Suprapubic skin (tissue), 4 donors: ENCODE measurements around the gene C1QTNF8. TPM values are rescaled to one million over a fixed set of nuclear protein-coding genes. Genes with fewer than 3 reads are reported as not detected.

ENCODE experiments used
- DNase-seq, 2 donors: peaks; one replicate each; pipeline ENCODE4 v3.0.0-alpha.2; 2019; ENCODE audit warnings: low spot score in 2 of 2
- H3K27ac ChIP-seq: fragments of 200-600 bp; sonication (generic); one replicate; pipeline ENCODE4 v1.5.1; 2019
- H3K27me3 ChIP-seq: fragments of 200-600 bp; sonication (generic); one replicate; pipeline ENCODE4 v1.5.1; 2019
- H3K36me3 ChIP-seq: fragments of 200-600 bp; sonication (generic); one replicate; pipeline ENCODE4 v1.5.1; 2019
- H3K4me1 ChIP-seq: fragments of 200-600 bp; sonication (generic); one replicate; pipeline ENCODE4 v1.5.1; 2019
- H3K4me3 ChIP-seq: fragments of 200-600 bp; sonication (generic); one replicate; pipeline ENCODE4 v1.5.1; 2019; ENCODE audit warnings: mild to moderate bottlenecking
- H3K9me3 ChIP-seq: fragments of 200-600 bp; sonication (generic); one replicate; pipeline ENCODE4 v1.5.1; 2019
- CTCF ChIP-seq, 2 donors: fragments of 200-600 bp in 1 of 2; fragments of 450-650 bp in 1 of 2; sonication (generic) in 1 of 2; IDR thresholded peaks; one replicate each; pipeline ENCODE4 v1.5.1; 2016 to 2019; ENCODE audit warnings: antibody characterized with exemption in 2 of 2, mild to moderate bottlenecking in 1 of 2, moderate library complexity in 1 of 2
- EP300 ChIP-seq: sonication (generic); formaldehyde crosslinking; IDR thresholded peaks from one replicate; pipeline ENCODE4 v1.6.1; 2017; ENCODE audit warnings: antibody characterized with exemption
- POLR2A ChIP-seq, 2 donors: fragments of 450-650 bp; IDR thresholded peaks; one replicate each; pipeline ENCODE4 v1.6.1; 2017; ENCODE audit warnings: antibody characterized with exemption in 2 of 2, mild to moderate bottlenecking in 2 of 2, moderate library complexity in 2 of 2
- POLR2AphosphoS5 ChIP-seq, 3 donors: sonication (generic); formaldehyde crosslinking; IDR thresholded peaks; one replicate each; pipeline ENCODE4 v1.6.1; 2017; ENCODE audit warnings: antibody characterized with exemption in 3 of 3
- WGBS: methylation state at CpG from one replicate; pipeline ENCODE4 v1.1.5; 2018; 5-methylcytosine and 5-hydroxymethylcytosine counted together
- total RNA-seq, 4 donors: library from RNA; depleted of rRNA; stranded (reverse); fragments of >200 nt; gene quantifications; one replicate each; pipeline ENCODE4 v1.1.0, GENCODE V29; 2016

The C1QTNF8 gene
- total RNA-seq = not detected

GRCh38 chr16:1096169-1097082 lies at the start of gene C1QTNF8:
Gene C1QTNF8, minus strand, starts transcription at chr16:1096244. Its CDS starts 1,322 bp downstream, at chr16:1094922.
- H3K4me3 ChIP-seq = no peak within 1 kb of the TSS
- no peak within 1 kb of the TSS for H3K27ac ChIP-seq
- H3K4me1 ChIP-seq = no peaks in the 10 kb centered on the region
- H3K27me3 ChIP-seq = peaks cover 71% of the 10 kb centered on the region
- no peak for TF ChIP-seq POLR2A (IDR thresholded peaks at IDR 0.05)
- TF ChIP-seq CTCF (IDR thresholded peaks at IDR 0.05) = no peak
- no peak for TF ChIP-seq EP300
- TF ChIP-seq POLR2AphosphoS5 (IDR thresholded peaks at IDR 0.05) = no peak
- WGBS = 82% methylated on average over 18 of the region's 55 CpGs
- H3K9me3 ChIP-seq = no peaks in the 10 kb centered on the region
- H3K36me3 ChIP-seq = no peaks in the 10 kb centered on the region
- DNase-seq = no peak

GRCh38 chr16:1145383-1146100 lies 49.5 kb upstream of the C1QTNF8 start:
- H3K9me3 ChIP-seq = no peaks in the 10 kb centered on the region
- H3K4me1 ChIP-seq = no peaks in the 10 kb centered on the region
- no peak overlapping the region for H3K4me3 ChIP-seq
- TF ChIP-seq POLR2AphosphoS5 (IDR thresholded peaks at IDR 0.05) (no peak), POLR2A (IDR thresholded peaks at IDR 0.05) (no peak), CTCF (IDR thresholded peaks at IDR 0.05) (no peak), EP300 (no peak)
- peaks cover 75% of the 10 kb centered on the region for H3K27me3 ChIP-seq
- no peak for DNase-seq
- H3K36me3 ChIP-seq = no peaks in the 10 kb centered on the region
- H3K27ac ChIP-seq = no peak overlapping the region
- 61% methylated on average over 3 of the region's 30 CpGs for WGBS

- H3K4me3 ChIP-seq = no peak overlapping the region
- peaks cover 75% of the 10 kb centered on the region for H3K27me3 ChIP-seq
Measured at GRCh38 chr16:1144476-1145382, 48.7 kb upstream of the C1QTNF8 start.

GRCh38 chr16:1143761-1144450 lies 47.9 kb upstream of the C1QTNF8 start:
- 68% methylated on average over 8 of the region's 23 CpGs for WGBS
- DNase-seq = no peak
- Histone ChIP-seq H3K27ac (no peak overlapping the region), H3K36me3 (no peaks in the 10 kb centered on the region), H3K27me3 (peaks cover 73% of the 10 kb centered on the region), H3K4me3 (no peak overlapping the region), H3K4me1 (no peaks in the 10 kb centered on the region), H3K9me3 (no peaks in the 10 kb centered on the region)
- no peak for TF ChIP-seq EP300
- no peak for TF ChIP-seq POLR2AphosphoS5 (IDR thresholded peaks at IDR 0.05)
- TF ChIP-seq CTCF (IDR thresholded peaks at IDR 0.05) = no peak
- TF ChIP-seq POLR2A (IDR thresholded peaks at IDR 0.05) = no peak

More at GRCh38 chr16:1144476-1145382, 48.7 kb upstream of the C1QTNF8 start:
- WGBS = 67% methylated on average over 16 of the region's 46 CpGs
- Histone ChIP-seq H3K4me1 (no peaks in the 10 kb centered on the region), H3K36me3 (no peaks in the 10 kb centered on the region), H3K9me3 (no peaks in the 10 kb centered on the region), H3K27ac (no peak overlapping the region)
- no peak for DNase-seq
- no peak for TF ChIP-seq CTCF (IDR thresholded peaks at IDR 0.05)
- no peak for TF ChIP-seq POLR2AphosphoS5 (IDR thresholded peaks at IDR 0.05)
- no peak for TF ChIP-seq POLR2A (IDR thresholded peaks at IDR 0.05)
- TF ChIP-seq EP300 = no peak
